ENCODE results near the gene PKDCC.
A peak's percentile ranks its signal among the peaks of the same experiment; 100 is the strongest.

Gene PKDCC

DNA sequence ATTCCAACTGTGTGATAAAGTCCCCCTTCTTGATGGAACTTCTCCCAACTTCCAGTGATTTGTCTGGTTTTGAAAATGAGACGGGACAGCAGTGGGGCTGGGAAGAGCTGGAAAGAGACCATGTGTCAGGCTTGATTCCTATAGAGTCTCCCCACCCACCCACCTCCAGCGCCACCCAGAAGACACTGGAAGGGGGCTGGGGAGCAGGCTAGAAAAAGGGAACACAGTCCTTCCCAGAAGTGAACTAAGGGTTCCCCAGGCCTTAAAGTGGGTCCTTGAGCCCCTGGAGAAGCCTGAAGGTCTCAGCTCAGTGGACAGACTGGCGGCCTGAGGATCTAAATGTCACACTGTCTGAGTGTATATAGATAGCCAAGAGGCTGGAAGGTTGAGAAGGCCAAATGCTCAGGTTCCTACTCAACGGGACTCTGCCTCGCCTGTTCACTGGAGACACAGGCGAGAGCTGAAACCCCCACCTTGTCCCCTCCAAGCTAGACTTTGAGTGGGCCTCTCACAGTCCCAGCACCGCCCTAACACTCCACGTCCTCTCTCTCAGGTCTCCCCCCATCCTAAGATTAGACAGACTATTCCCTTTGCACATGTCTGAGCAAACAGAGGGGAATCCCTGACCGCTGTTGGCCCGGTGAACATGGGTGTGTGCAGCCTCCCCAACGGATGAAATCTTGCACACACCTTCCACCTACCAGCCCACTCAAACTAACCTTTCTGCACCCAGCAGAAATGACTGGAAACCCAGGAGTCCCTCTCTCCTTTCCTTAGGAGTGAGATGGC is 1.6 kb downstream of the PKDCC start:
- Histone ChIP-seq H3K79me2 (ENCODE audit: control insufficient read depth, insufficient read depth, low read length, poor library complexity) (peaks cover 19% of the 10 kb centered on the region), H2AFZ (ENCODE audit: insufficient read depth, low read length, poor library complexity) (no peak overlapping the region), H3K23ac (ENCODE audit: low read length) (no peak overlapping the region), H3K4me3 (ENCODE audit: low read depth, low read length) (peak overlapping the region; percentile 74), H3K9me3 (ENCODE audit: insufficient read depth, low read depth, low read length) (no peaks in the 10 kb centered on the region), H3K27ac (ENCODE audit: low read depth, low read length) (no peak overlapping the region), H4K8ac (ENCODE audit: low read depth, low read length) (no peak overlapping the region), H2AK5ac (ENCODE audit: low read length) (no peak overlapping the region), H3K4me2 (ENCODE audit: low read length) (peak overlapping the region; percentile 59), H3K27me3 (ENCODE audit: insufficient read depth, low read length) (no peaks in the 10 kb centered on the region), H3K9ac (ENCODE audit: low read length) (peak overlapping the region; percentile 60), H3K79me1 (ENCODE audit: low read length) (peaks cover 19% of the 10 kb centered on the region), H3K36me3 (ENCODE audit: control insufficient read depth in 1 of 2, insufficient read depth in 2 of 2, low read length in 2 of 2) (peaks cover 15 to 16% of the 10 kb centered on the region in 2 experiments), H3K4ac (ENCODE audit: low read depth, low read length) (peak overlapping the region; percentile 59), H2BK12ac (ENCODE audit: low read length) (no peak overlapping the region), H4K12ac (ENCODE audit: low read depth, low read length) (no peak overlapping the region), H2BK5ac (ENCODE audit: low read depth, low read length, poor library complexity) (no peak overlapping the region), H3K14ac (ENCODE audit: low read length) (peak overlapping the region; percentile 15), H3K4me1 (ENCODE audit: control insufficient read depth in 1 of 2, insufficient read depth in 2 of 2, low read length in 2 of 2) (peaks cover 38 to 53% of the 10 kb centered on the region in 2 experiments), H4K91ac (ENCODE audit: low read depth, low read length) (peak overlapping the region; percentile 31), H3K18ac (ENCODE audit: low read length) (peak overlapping the region; percentile 8), H2BK120ac (ENCODE audit: insufficient read depth, low read length, poor library complexity) (no peak overlapping the region)
- no peak for DNase-seq
- no CpG with 5 or more reads among the region's 11 CpGs for WGBS (ENCODE audit: extremely low coverage, insufficient coverage, insufficient read length)

- peaks cover 22 to 23% of the 10 kb centered on the region in 2 experiments for H3K36me3 ChIP-seq (ENCODE audit: control insufficient read depth in 1 of 2, insufficient read depth in 2 of 2, low read length in 2 of 2)
- no peak for DNase-seq
- H3K27ac ChIP-seq (ENCODE audit: low read depth, low read length) = peak overlapping the region; percentile 14
- no peak overlapping the region for H4K8ac ChIP-seq (ENCODE audit: low read depth, low read length)
- no peaks in the 10 kb centered on the region for H3K27me3 ChIP-seq (ENCODE audit: insufficient read depth, low read length)
- no peak overlapping the region for H4K12ac ChIP-seq (ENCODE audit: low read depth, low read length)
- H2AK5ac ChIP-seq (ENCODE audit: low read length) = no peak overlapping the region
- H3K4me3 ChIP-seq (ENCODE audit: low read depth, low read length) = peak overlapping the region; percentile 74
- H2BK12ac ChIP-seq (ENCODE audit: low read length) = no peak overlapping the region
- H3K79me1 ChIP-seq (ENCODE audit: low read length) = peaks cover 19% of the 10 kb centered on the region
- H2BK5ac ChIP-seq (ENCODE audit: low read depth, low read length, poor library complexity) = no peak overlapping the region
- H3K79me2 ChIP-seq (ENCODE audit: control insufficient read depth, insufficient read depth, low read length, poor library complexity) = peaks cover 19% of the 10 kb centered on the region
- no peak overlapping the region for H3K18ac ChIP-seq (ENCODE audit: low read length)
- peaks cover 38 to 55% of the 10 kb centered on the region in 2 experiments for H3K4me1 ChIP-seq (ENCODE audit: control insufficient read depth in 1 of 2, insufficient read depth in 2 of 2, low read length in 2 of 2)
- H3K23ac ChIP-seq (ENCODE audit: low read length) = no peak overlapping the region
- no peak overlapping the region for H2AFZ ChIP-seq (ENCODE audit: insufficient read depth, low read length, poor library complexity)
- no peak overlapping the region for H3K4ac ChIP-seq (ENCODE audit: low read depth, low read length)
- no CpG with 5 or more reads among the region's 14 CpGs for whole genome bisulfite sequencing (ENCODE audit: extremely low coverage, insufficient coverage, insufficient read length)
- no peak overlapping the region for H2BK120ac ChIP-seq (ENCODE audit: insufficient read depth, low read length, poor library complexity)
- peak overlapping the region; percentile 59 for H3K4me2 ChIP-seq (ENCODE audit: low read length)
- H3K9me3 ChIP-seq (ENCODE audit: insufficient read depth, low read depth, low read length) = no peaks in the 10 kb centered on the region
- H4K91ac ChIP-seq (ENCODE audit: low read depth, low read length) = no peak overlapping the region
- H3K14ac ChIP-seq (ENCODE audit: low read length) = no peak overlapping the region
- H3K9ac ChIP-seq (ENCODE audit: low read length) = peak overlapping the region; percentile 18
These were observed 2.3 kb downstream of the PKDCC start for GRCh38 chr2:42050010-42050702.

- H3K27me3 ChIP-seq (ENCODE audit: insufficient read depth, low read length) = no peaks in the 10 kb centered on the region
- H4K8ac ChIP-seq (ENCODE audit: low read depth, low read length) = no peak overlapping the region
- no peak overlapping the region for H3K4me3 ChIP-seq (ENCODE audit: low read depth, low read length)
- H3K4ac ChIP-seq (ENCODE audit: low read depth, low read length) = no peak overlapping the region
- H2BK120ac ChIP-seq (ENCODE audit: insufficient read depth, low read length, poor library complexity) = no peak overlapping the region
- H4K12ac ChIP-seq (ENCODE audit: low read depth, low read length) = no peak overlapping the region
- H4K91ac ChIP-seq (ENCODE audit: low read depth, low read length) = no peak overlapping the region
- H3K27ac ChIP-seq (ENCODE audit: low read depth, low read length) = peak overlapping the region; percentile 14
- peaks cover 19% of the 10 kb centered on the region for H3K79me2 ChIP-seq (ENCODE audit: control insufficient read depth, insufficient read depth, low read length, poor library complexity)
- H2BK5ac ChIP-seq (ENCODE audit: low read depth, low read length, poor library complexity) = no peak overlapping the region
- H3K79me1 ChIP-seq (ENCODE audit: low read length) = peaks cover 19% of the 10 kb centered on the region
- no peak overlapping the region for H3K23ac ChIP-seq (ENCODE audit: low read length)
- H2AFZ ChIP-seq (ENCODE audit: insufficient read depth, low read length, poor library complexity) = no peak overlapping the region
- H3K9me3 ChIP-seq (ENCODE audit: insufficient read depth, low read depth, low read length) = no peaks in the 10 kb centered on the region
- H2BK12ac ChIP-seq (ENCODE audit: low read length) = no peak overlapping the region
- H3K14ac ChIP-seq (ENCODE audit: low read length) = no peak overlapping the region
- peaks cover 36 to 55% of the 10 kb centered on the region in 2 experiments for H3K4me1 ChIP-seq (ENCODE audit: control insufficient read depth in 1 of 2, insufficient read depth in 2 of 2, low read length in 2 of 2)
- H3K18ac ChIP-seq (ENCODE audit: low read length) = no peak overlapping the region
- no CpG with 5 or more reads among the region's 8 CpGs for WGBS (ENCODE audit: extremely low coverage, insufficient coverage, insufficient read length)
- no peak overlapping the region for H3K9ac ChIP-seq (ENCODE audit: low read length)
- no peak for DNase-seq
- H2AK5ac ChIP-seq (ENCODE audit: low read length) = no peak overlapping the region
- H3K4me2 ChIP-seq (ENCODE audit: low read length) = peak overlapping the region; percentile 59
- H3K36me3 ChIP-seq (ENCODE audit: control insufficient read depth in 1 of 2, insufficient read depth in 2 of 2, low read length in 2 of 2) = peaks cover 27 to 30% of the 10 kb centered on the region in 2 experiments
These were observed 3.1 kb downstream of the PKDCC start for GRCh38 chr2:42050703-42051542.

GRCh38 chr2:42051543-42052235 is 3.9 kb downstream of the PKDCC start:
- no CpG with 5 or more reads among the region's 11 CpGs for WGBS (ENCODE audit: extremely low coverage, insufficient coverage, insufficient read length)
- Histone ChIP-seq H2BK5ac (ENCODE audit: low read depth, low read length, poor library complexity) (no peak overlapping the region), H3K4me3 (ENCODE audit: low read depth, low read length) (no peak overlapping the region), H4K8ac (ENCODE audit: low read depth, low read length) (no peak overlapping the region), H3K36me3 (ENCODE audit: control insufficient read depth in 1 of 2, insufficient read depth in 2 of 2, low read length in 2 of 2) (peaks cover 33 to 37% of the 10 kb centered on the region in 2 experiments), H3K79me1 (ENCODE audit: low read length) (peaks cover 14% of the 10 kb centered on the region), H3K9me3 (ENCODE audit: insufficient read depth, low read depth, low read length) (no peaks in the 10 kb centered on the region), H4K91ac (ENCODE audit: low read depth, low read length) (peak overlapping the region; percentile 27), H3K14ac (ENCODE audit: low read length) (no peak overlapping the region), H3K4me2 (ENCODE audit: low read length) (peak overlapping the region; percentile 38), H3K27me3 (ENCODE audit: insufficient read depth, low read length) (no peaks in the 10 kb centered on the region), H2AK5ac (ENCODE audit: low read length) (no peak overlapping the region), H2BK12ac (ENCODE audit: low read length) (no peak overlapping the region), H3K27ac (ENCODE audit: low read depth, low read length) (no peak overlapping the region), H3K23ac (ENCODE audit: low read length) (no peak overlapping the region), H3K4me1 (ENCODE audit: control insufficient read depth in 1 of 2, insufficient read depth in 2 of 2, low read length in 2 of 2) (peaks cover 31 to 54% of the 10 kb centered on the region in 2 experiments), H2BK120ac (ENCODE audit: insufficient read depth, low read length, poor library complexity) (no peak overlapping the region), H2AFZ (ENCODE audit: insufficient read depth, low read length, poor library complexity) (no peak overlapping the region), H4K12ac (ENCODE audit: low read depth, low read length) (no peak overlapping the region), H3K79me2 (ENCODE audit: control insufficient read depth, insufficient read depth, low read length, poor library complexity) (peaks cover 19% of the 10 kb centered on the region), H3K18ac (ENCODE audit: low read length) (peak overlapping the region; percentile 67), H3K4ac (ENCODE audit: low read depth, low read length) (peak overlapping the region; percentile 19), H3K9ac (ENCODE audit: low read length) (no peak overlapping the region)
- no peak for DNase-seq

Data from trophoblast cell (in vitro differentiated cells and primary cell).